K562 (cell line): ENCODE measurements around the gene CCDC78. TPM values are rescaled to one million over a fixed set of nuclear protein-coding genes. Genes with fewer than 3 reads are reported as not detected.

Source experiments
- ATAC-seq: fragments of 200-7000 bp; cut with Tn5 transposase; 3 replicates; pipeline ENCODE4 v1.9.1; 2020; ENCODE audit warnings: moderate library complexity
- BruUV-seq: library from RNA; stranded (reverse); fragments of 400-500 nt; replicated peaks from 2 replicates; lab custom pipeline; 2021; lab: Mats Ljungman, UMichigan
- CTCF ChIA-PET: fragments of 300-600 bp; formaldehyde crosslinking; extraction: SDS; loops from one replicate; lab custom pipeline; 2021; ENCODE audit warnings: low intra/inter-chr PET ratio; lab: Yijun Ruan, JAX
- POLR2A ChIA-PET: fragments of 300-600, 350-650 bp; sonication (Branson Sonifier 250); formaldehyde crosslinking; extraction: SDS; loops from one replicate; lab custom pipeline; 2021; ENCODE audit warnings: antibody characterized with exemption, inconsistent platforms; lab: Yijun Ruan, JAX
- DNase-seq, 4 experiments: peaks; one replicate each; pipeline versions ENCODE4 v3.0.0 to v3.0.0-alpha.2; 2011 to 2018; ENCODE audit warnings: low spot score in 3 of 4, mixed read lengths in 3 of 4; ENCODE audit errors: extremely low read depth in 1 of 4
- FAIRE-seq: peaks from 2 replicates; lab custom pipeline; 2011; peaks lifted over from hg19 to GRCh38; lab: Jason Lieb, UNC
- H2AFZ ChIP-seq: 2 replicates; pipeline ENCODE4 v1.6.0; 2011; ENCODE audit warnings: low read depth, low read length, control low read depth, inconsistent platforms
- H3K27ac ChIP-seq: fragments of 200-600 bp; 3 replicates; pipeline ENCODE4 v1.8.0; 2011; ENCODE audit warnings: low read depth, mild to moderate bottlenecking, control low read depth, inconsistent platforms, low read length, moderate library complexity, mixed read lengths; ENCODE audit errors: extremely low read depth
- H3K27me3 ChIP-seq, 2 experiments: fragments of 300-600 bp in 1 of 2; 2 replicates in 1 of 2; 3 replicates in 1 of 2; pipeline versions ENCODE4 v1.6.0 to v1.8.0; 2011; ENCODE audit warnings: inconsistent platforms in 2 of 2, low read length in 2 of 2, mild to moderate bottlenecking in 1 of 2, mixed read lengths in 1 of 2, moderate library complexity in 1 of 2; ENCODE audit not compliant: control insufficient read depth in 2 of 2, insufficient read depth in 2 of 2
- H3K36me3 ChIP-seq: fragments of 300-600 bp; 3 replicates; pipeline ENCODE4 v1.8.0; 2011; ENCODE audit warnings: mild to moderate bottlenecking, low read length, inconsistent platforms; ENCODE audit not compliant: control insufficient read depth, insufficient read depth
- H3K4me1 ChIP-seq, 2 experiments: fragments of 200-600 bp in 1 of 2; replicated peaks in 1 of 2; 2 replicates in 1 of 2; 3 replicates in 1 of 2; pipeline versions ENCODE4 v1.5.1 to v1.8.0; 2011; ENCODE audit warnings: inconsistent platforms in 2 of 2, low read length in 2 of 2, mild to moderate bottlenecking in 1 of 2, mixed read lengths in 1 of 2, moderate library complexity in 1 of 2; ENCODE audit not compliant: control insufficient read depth in 2 of 2, insufficient read depth in 2 of 2
- H3K4me2 ChIP-seq: 2 replicates; pipeline ENCODE4 v1.6.1; 2011; ENCODE audit warnings: low read length, control low read depth, inconsistent platforms, mixed read lengths; ENCODE audit not compliant: insufficient read depth
- H3K4me3 ChIP-seq: fragments of 200-600 bp; sonication (generic), shearing (Covaris generic); 2 replicates; pipeline ENCODE4 v1.5.1; 2016; ENCODE audit warnings: control low read depth, inconsistent platforms
- H3K79me2 ChIP-seq: fragments of 200-600 bp; 3 replicates; pipeline ENCODE4 v1.8.0; 2011; ENCODE audit warnings: low read length, inconsistent platforms; ENCODE audit not compliant: control insufficient read depth, insufficient read depth
- H3K9ac ChIP-seq, 2 experiments: 2 replicates each; pipeline versions ENCODE4 v1.6.0 to v1.6.1; 2011; ENCODE audit warnings: low read depth in 2 of 2, low read length in 2 of 2, control low read depth in 1 of 2, inconsistent platforms in 1 of 2, mild to moderate bottlenecking in 1 of 2, mixed read lengths in 1 of 2; ENCODE audit not compliant: insufficient read depth in 1 of 2
- H3K9me1 ChIP-seq: one replicate; pipeline ENCODE4 v1.6.0; 2011; ENCODE audit warnings: inconsistent platforms, mild to moderate bottlenecking, low read length, moderate library complexity; ENCODE audit not compliant: control insufficient read depth, insufficient read depth
- H3K9me3 ChIP-seq: replicated peaks from 2 replicates; pipeline ENCODE4 v1.5.1; 2011; ENCODE audit warnings: low read depth, low read length, inconsistent platforms; ENCODE audit not compliant: control insufficient read depth, insufficient read depth
- H4K20me1 ChIP-seq: replicated peaks from 2 replicates; pipeline ENCODE4 v1.6.1; 2011; ENCODE audit warnings: low read length, inconsistent platforms, mixed read lengths; ENCODE audit not compliant: control insufficient read depth, insufficient read depth
- PCBP1 ChIP-seq: fragments of 200-400 bp; formaldehyde crosslinking; IDR thresholded peaks from 2 replicates; pipeline ENCODE4 v1.6.1; 2018; ENCODE audit warnings: mild to moderate bottlenecking, low read depth, low read length; ENCODE audit not compliant: poor library complexity, severe bottlenecking
- RBFOX2 ChIP-seq: fragments of 200-400 bp; formaldehyde crosslinking; IDR thresholded peaks from 2 replicates; pipeline ENCODE4 v1.6.1; 2017; ENCODE audit warnings: low read depth, mild to moderate bottlenecking, low read length, moderate library complexity
- RFX1 ChIP-seq: fragments of 450-650 bp; IDR thresholded peaks from 2 replicates; pipeline ENCODE4 v1.6.1; 2016; ENCODE audit warnings: mild to moderate bottlenecking, moderate library complexity
- TGIF2 ChIP-seq: sonication (generic); formaldehyde crosslinking; IDR thresholded peaks from 2 replicates; pipeline ENCODE4 v1.8.1; 2022; ENCODE audit warnings: mild to moderate bottlenecking, missing genetic modification reagents, moderate library complexity
- ZNF253 ChIP-seq: fragments of 250-450 bp; sonication (Bioruptor Pico); conservative IDR thresholded peaks from 2 replicates; pipeline ENCODE4 v1.6.1; 2021; ENCODE audit warnings: mild to moderate bottlenecking
- ZNF431 ChIP-seq: sonication (generic); formaldehyde crosslinking; IDR thresholded peaks from 2 replicates; pipeline ENCODE4 v1.8.0; 2022; ENCODE audit warnings: mild to moderate bottlenecking, missing genetic modification reagents
- ZNF740 ChIP-seq, 3 experiments: fragments of 200-800 bp in 1 of 3; sonication (Bioruptor generic) in 1 of 3; sonication (generic) in 1 of 3; formaldehyde crosslinking in 1 of 3; IDR thresholded peaks; 2 replicates each; pipeline versions ENCODE4 v1.6.1 to v1.8.0; 2016 to 2022; ENCODE audit warnings: mild to moderate bottlenecking in 2 of 3, missing compliant biosample characterization in 2 of 3, missing genetic modification characterization in 2 of 3, missing genetic modification reagents in 1 of 3
- WGBS: fragments of 100-300 bp; shearing (Covaris generic); methylation state at CpG from one replicate; pipeline ENCODE4 v1.1.6; 2016; ENCODE audit warnings: low coverage, mixed read lengths; ENCODE audit not compliant: insufficient coverage; ENCODE audit errors: missing lambda C conversion rate; 5-methylcytosine and 5-hydroxymethylcytosine counted together
- in situ Hi-C: fragments of 300-500 bp; cut with MboI; formaldehyde crosslinking; loops from 4 replicates; pipeline ENCODE4 v1.15.0; 2018; ENCODE audit warnings: inconsistent platforms, mixed read lengths
- intact Hi-C: fragments of 100-400 bp; cut with micrococcal nuclease; formaldehyde crosslinking; loops from 2 replicates; pipeline ENCODE4 v1.14.2; 2022
- polyA plus RNA-seq, 8 experiments: library from polyadenylated mRNA; depleted of rRNA in 4 of 8; stranded (reverse) in 5 of 8; unstranded in 3 of 8; fragments of >200 nt; fragmentation: Nextera tagmentation in 2 of 8; fragmentation: Illumina TruSeq in 1 of 8; extraction: Ambion mirVana in 2 of 8; extraction: Trizol in 1 of 8; gene quantifications; 2 replicates each; pipeline versions ENCODE4 v1.2.1 to v1.2.3, GENCODE V29; 2011 to 2014; ENCODE audit warnings: inconsistent platforms in 1 of 8, missing spikeins in 1 of 8
- total RNA-seq, 7 experiments: library from RNA; depleted of rRNA in 6 of 7; stranded (reverse); fragments of >200 nt in 6 of 7; fragmentation: Illumina TruSeq in 2 of 7; extraction: Trizol in 2 of 7; gene quantifications; 2 replicates each; pipeline versions ENCODE4 v1.2.1 to v1.2.3, GENCODE V29; 2011 to 2021; ENCODE audit warnings: low replicate concordance in 1 of 7
- TF ChIP-seq, protein P1 (sequence below): fragments of 250-450 bp; sonication (Bioruptor Pico); IDR thresholded peaks from 2 replicates; pipeline ENCODE4 v1.4.0; 2020
- TF ChIP-seq, protein P2 (sequence below): sonication (generic); formaldehyde crosslinking; IDR thresholded peaks from 2 replicates; pipeline ENCODE4 v1.8.1; 2023; ENCODE audit warnings: mild to moderate bottlenecking, missing genetic modification reagents

Gene CCDC78
- total and polyA plus RNA-seq, 9 of the 15 experiments (the other 6 are each of a cell fraction or from before 2014, with no cell fraction given), result 0.24 to 17.7 (median 2.9) TPM

GRCh38 chr16:677316-678190 is 48.7 kb downstream of the CCDC78 start:
- intact Hi-C loops (loop anchor here (5.0 kb wide), 1 partner anchor 40 kb away; the partner anchor contains the start of gene METTL26), in situ Hi-C loops (loop anchor here (10.0 kb wide), 1 partner anchor 283 kb away; the partner anchor contains the start of gene NME4)
- BruUV-seq, result no TSS peak
- Histone ChIP-seq H3K4me2 (no peak overlapping the region), H2AFZ (no peak overlapping the region), H3K4me1 (peaks cover 36 to 98% of the 10 kb centered on the region in 2 experiments), H3K36me3 (peaks cover 43% of the 10 kb centered on the region), H3K27me3 (no peaks in the 10 kb centered on the region), H3K4me3 (no peak overlapping the region), H3K9me1 (peaks cover 9% of the 10 kb centered on the region), H4K20me1 (peaks cover 18% of the 10 kb centered on the region), H3K9ac (peak overlapping the region in 1 of 2 experiments; percentile 53; a peak in 2 of 4 replicates), H3K27ac (no peak overlapping the region), H3K9me3 (no peaks in the 10 kb centered on the region), H3K79me2 (peaks cover 29% of the 10 kb centered on the region)
- 85% methylated on average over 51 of the region's 57 CpGs for WGBS
- ATAC-seq (no peak), FAIRE-seq (no peak), DNase-seq (no peak)
- POLR2A ChIA-PET, result interaction anchor here (0.6 to 1.5 kb wide), 3 partner anchors 10 to 402 kb away, joined by 3 read pairs; no protein-coding TSS in a partner anchor
- CTCF ChIA-PET, result no interaction called here
- TF ChIP-seq TGIF2 (CRISPR knock-in tag) (peak; percentile 23; the same call in 1 of the 2 replicates), PCBP1 (peak; percentile 63), ZNF253 (CRISPR knock-in tag) (no peak), ZNF740 (CRISPR knock-in tag; IDR thresholded peaks at IDR 0.05) (0 out of 2 replicates have a peak, but pooled peaks have one; percentile 48), ZNF740 (tag; IDR thresholded peaks at IDR 0.05) (no peak), RFX1 (peak; percentile 85), RBFOX2 (peak; percentile 0; the same call in 1 of the 2 replicates), ZNF431 (CRISPR knock-in tag) (no peak)
- TF ChIP-seq, protein P1, sequence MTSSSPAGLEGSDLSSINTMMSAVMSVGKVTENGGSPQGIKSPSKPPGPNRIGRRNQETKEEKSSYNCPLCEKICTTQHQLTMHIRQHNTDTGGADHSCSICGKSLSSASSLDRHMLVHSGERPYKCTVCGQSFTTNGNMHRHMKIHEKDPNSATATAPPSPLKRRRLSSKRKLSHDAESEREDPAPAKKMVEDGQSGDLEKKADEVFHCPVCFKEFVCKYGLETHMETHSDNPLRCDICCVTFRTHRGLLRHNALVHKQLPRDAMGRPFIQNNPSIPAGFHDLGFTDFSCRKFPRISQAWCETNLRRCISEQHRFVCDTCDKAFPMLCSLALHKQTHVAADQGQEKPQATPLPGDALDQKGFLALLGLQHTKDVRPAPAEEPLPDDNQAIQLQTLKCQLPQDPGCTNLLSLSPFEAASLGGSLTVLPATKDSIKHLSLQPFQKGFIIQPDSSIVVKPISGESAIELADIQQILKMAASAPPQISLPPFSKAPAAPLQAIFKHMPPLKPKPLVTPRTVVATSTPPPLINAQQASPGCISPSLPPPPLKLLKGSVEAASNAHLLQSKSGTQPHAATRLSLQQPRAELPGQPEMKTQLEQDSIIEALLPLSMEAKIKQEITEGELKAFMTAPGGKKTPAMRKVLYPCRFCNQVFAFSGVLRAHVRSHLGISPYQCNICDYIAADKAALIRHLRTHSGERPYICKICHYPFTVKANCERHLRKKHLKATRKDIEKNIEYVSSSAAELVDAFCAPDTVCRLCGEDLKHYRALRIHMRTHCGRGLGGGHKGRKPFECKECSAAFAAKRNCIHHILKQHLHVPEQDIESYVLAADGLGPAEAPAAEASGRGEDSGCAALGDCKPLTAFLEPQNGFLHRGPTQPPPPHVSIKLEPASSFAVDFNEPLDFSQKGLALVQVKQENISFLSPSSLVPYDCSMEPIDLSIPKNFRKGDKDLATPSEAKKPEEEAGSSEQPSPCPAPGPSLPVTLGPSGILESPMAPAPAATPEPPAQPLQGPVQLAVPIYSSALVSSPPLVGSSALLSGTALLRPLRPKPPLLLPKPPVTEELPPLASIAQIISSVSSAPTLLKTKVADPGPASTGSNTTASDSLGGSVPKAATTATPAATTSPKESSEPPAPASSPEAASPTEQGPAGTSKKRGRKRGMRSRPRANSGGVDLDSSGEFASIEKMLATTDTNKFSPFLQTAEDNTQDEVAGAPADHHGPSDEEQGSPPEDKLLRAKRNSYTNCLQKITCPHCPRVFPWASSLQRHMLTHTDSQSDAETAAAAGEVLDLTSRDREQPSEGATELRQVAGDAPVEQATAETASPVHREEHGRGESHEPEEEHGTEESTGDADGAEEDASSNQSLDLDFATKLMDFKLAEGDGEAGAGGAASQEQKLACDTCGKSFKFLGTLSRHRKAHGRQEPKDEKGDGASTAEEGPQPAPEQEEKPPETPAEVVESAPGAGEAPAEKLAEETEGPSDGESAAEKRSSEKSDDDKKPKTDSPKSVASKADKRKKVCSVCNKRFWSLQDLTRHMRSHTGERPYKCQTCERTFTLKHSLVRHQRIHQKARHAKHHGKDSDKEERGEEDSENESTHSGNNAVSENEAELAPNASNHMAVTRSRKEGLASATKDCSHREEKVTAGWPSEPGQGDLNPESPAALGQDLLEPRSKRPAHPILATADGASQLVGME, result no peak
- TF ChIP-seq, protein P2, sequence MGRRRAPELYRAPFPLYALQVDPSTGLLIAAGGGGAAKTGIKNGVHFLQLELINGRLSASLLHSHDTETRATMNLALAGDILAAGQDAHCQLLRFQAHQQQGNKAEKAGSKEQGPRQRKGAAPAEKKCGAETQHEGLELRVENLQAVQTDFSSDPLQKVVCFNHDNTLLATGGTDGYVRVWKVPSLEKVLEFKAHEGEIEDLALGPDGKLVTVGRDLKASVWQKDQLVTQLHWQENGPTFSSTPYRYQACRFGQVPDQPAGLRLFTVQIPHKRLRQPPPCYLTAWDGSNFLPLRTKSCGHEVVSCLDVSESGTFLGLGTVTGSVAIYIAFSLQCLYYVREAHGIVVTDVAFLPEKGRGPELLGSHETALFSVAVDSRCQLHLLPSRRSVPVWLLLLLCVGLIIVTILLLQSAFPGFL (CRISPR knock-in tag), result no peak
